Upper lobe of left lung (tissue), 4 donors: ENCODE results near the gene PTPRA.

Experiments used
- POLR2A ChIP-seq, 4 donors: fragments of 450-650 bp; IDR thresholded peaks; one replicate each; pipeline ENCODE4 v1.5.1; 2016 to 2017; ENCODE audit warnings: antibody characterized with exemption in 4 of 4, mild to moderate bottlenecking in 2 of 4
- TF ChIP-seq, protein P1 (sequence below), 6 experiments: fragments of 450-650 bp in 4 of 6; fragments of 200-600 bp in 2 of 6; sonication (generic) in 2 of 6; IDR thresholded peaks; one replicate each; pipeline ENCODE4 v1.5.1; 2016 to 2019; ENCODE audit warnings: antibody characterized with exemption in 6 of 6

DNA sequence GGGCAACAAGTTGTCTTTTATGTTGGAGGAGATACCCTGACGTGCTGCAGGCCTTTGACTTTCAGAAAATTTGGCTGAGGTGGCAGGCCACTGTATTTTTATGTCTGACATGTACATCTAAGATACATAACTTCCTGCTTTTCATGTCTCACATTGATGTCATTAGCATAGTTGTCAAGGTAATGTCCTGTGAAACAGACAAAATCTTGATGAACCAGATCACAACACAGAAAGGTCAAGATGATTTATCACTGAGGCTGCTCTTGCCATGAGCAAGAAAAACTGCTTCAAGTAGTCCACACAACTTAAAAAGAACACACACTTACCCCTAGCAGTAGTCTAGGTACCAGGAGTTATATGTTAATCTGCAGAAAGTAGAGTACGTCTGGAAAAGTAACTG, 120.0 kb downstream of the PTPRA start:
- TF ChIP-seq POLR2A (IDR thresholded peaks at IDR 0.05), result no peak
- TF ChIP-seq, protein P1, sequence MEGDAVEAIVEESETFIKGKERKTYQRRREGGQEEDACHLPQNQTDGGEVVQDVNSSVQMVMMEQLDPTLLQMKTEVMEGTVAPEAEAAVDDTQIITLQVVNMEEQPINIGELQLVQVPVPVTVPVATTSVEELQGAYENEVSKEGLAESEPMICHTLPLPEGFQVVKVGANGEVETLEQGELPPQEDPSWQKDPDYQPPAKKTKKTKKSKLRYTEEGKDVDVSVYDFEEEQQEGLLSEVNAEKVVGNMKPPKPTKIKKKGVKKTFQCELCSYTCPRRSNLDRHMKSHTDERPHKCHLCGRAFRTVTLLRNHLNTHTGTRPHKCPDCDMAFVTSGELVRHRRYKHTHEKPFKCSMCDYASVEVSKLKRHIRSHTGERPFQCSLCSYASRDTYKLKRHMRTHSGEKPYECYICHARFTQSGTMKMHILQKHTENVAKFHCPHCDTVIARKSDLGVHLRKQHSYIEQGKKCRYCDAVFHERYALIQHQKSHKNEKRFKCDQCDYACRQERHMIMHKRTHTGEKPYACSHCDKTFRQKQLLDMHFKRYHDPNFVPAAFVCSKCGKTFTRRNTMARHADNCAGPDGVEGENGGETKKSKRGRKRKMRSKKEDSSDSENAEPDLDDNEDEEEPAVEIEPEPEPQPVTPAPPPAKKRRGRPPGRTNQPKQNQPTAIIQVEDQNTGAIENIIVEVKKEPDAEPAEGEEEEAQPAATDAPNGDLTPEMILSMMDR (IDR thresholded peaks at IDR 0.05), result no peak
